ENCODE measurements around the gene DRGX. TPM values are rescaled to one million over a fixed set of nuclear protein-coding genes. Genes with fewer than 3 reads are reported as not detected.

The DRGX gene
- total RNA-seq, 1 experiment from 2014 or later = not detected

DNA sequence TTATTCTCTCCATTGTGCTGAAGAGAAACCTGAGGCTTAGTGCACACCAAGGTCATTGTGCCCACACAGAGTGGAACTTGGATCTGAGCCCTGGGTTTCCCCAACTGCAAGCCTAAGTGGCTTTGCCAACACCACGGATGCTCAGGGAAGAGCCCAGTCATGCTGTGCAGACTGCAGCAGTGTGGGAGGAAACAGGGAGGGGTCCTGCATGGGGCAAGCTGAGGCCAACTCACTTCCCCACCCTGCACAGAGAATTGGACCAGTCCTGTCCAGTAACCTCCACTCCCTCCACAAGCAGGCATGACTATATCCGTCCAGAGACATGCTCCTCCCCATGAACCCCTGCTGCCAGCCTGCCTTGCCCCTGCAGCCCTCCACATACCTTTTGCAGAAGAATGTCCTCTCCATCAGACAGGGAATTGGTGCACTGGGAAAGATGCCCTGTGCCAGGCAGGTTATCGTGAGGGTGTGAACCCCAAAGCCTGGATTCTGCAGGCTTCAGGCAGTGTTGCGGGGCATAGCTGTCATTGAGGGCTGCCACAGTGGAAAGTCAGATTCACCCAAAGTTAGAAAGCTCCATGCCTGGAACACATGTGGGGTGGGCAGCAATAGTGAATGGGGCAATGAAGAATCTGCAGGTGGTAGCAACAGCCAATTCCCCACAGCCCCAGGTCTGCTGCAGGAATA lies 44.9 kb downstream of the DRGX start:
- H4K20me1 ChIP-seq (ENCODE audit: insufficient read depth, low read depth, low read length) = no peaks in the 10 kb centered on the region
- no peak overlapping the region for H2AFZ ChIP-seq (ENCODE audit: low read length)
- H3K9ac ChIP-seq (ENCODE audit: low read length) = no peak overlapping the region
- no peak for DNase-seq
- no peaks in the 10 kb centered on the region for H3K9me3 ChIP-seq (ENCODE audit: low read length)
- no peaks in the 10 kb centered on the region for H3K36me3 ChIP-seq (ENCODE audit: insufficient read depth, low read length)
- H3K4me2 ChIP-seq (ENCODE audit: low read depth, low read length, poor library complexity, severe bottlenecking) = no peak overlapping the region
- H3K27me3 ChIP-seq (ENCODE audit: low read length) = no peaks in the 10 kb centered on the region
- no peak overlapping the region for H3K27ac ChIP-seq (ENCODE audit: low read length)
- no peaks in the 10 kb centered on the region for H3K4me1 ChIP-seq (ENCODE audit: low read length)
- no peaks in the 10 kb centered on the region for H3K79me2 ChIP-seq (ENCODE audit: low read length)
- no peaks in the 10 kb centered on the region for H3K9me2 ChIP-seq (replicated peaks; ENCODE audit: insufficient read depth, low read length)
- H3K4me3 ChIP-seq (ENCODE audit: low read length) = no peak overlapping the region

DNA sequence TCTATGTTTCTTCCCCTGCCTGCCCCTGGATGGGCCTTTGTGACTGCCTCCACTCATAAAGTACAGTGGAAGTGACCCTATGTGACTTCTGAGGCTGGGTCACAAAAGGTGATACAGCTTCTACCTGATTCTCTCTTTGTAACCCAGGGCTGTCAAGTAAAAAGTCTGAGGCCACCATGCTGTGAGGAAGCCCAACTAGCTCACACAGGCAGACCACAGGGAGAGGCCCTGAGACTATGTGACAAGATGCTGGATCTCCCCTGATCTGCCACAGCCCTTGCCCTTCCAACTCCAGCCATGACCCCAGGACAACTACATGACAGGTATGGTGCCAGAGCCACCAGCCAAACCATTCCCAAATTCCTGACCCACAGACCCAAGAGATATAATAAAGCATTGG lies 45.8 kb downstream of the DRGX start:
- H3K27ac ChIP-seq (ENCODE audit: low read length) = no peak overlapping the region
- H3K79me2 ChIP-seq (ENCODE audit: low read length) = no peaks in the 10 kb centered on the region
- H3K9ac ChIP-seq (ENCODE audit: low read length) = no peak overlapping the region
- no peak for DNase-seq
- no peak overlapping the region for H3K4me2 ChIP-seq (ENCODE audit: low read depth, low read length, poor library complexity, severe bottlenecking)
- H3K9me2 ChIP-seq (replicated peaks; ENCODE audit: insufficient read depth, low read length) = no peaks in the 10 kb centered on the region
- no peak overlapping the region for H3K4me3 ChIP-seq (ENCODE audit: low read length)
- no peak overlapping the region for H2AFZ ChIP-seq (ENCODE audit: low read length)
- no peaks in the 10 kb centered on the region for H3K27me3 ChIP-seq (ENCODE audit: low read length)
- no peaks in the 10 kb centered on the region for H3K9me3 ChIP-seq (ENCODE audit: low read length)
- no peaks in the 10 kb centered on the region for H3K36me3 ChIP-seq (ENCODE audit: insufficient read depth, low read length)
- no peaks in the 10 kb centered on the region for H4K20me1 ChIP-seq (ENCODE audit: insufficient read depth, low read depth, low read length)
- no peaks in the 10 kb centered on the region for H3K4me1 ChIP-seq (ENCODE audit: low read length)

DNA sequence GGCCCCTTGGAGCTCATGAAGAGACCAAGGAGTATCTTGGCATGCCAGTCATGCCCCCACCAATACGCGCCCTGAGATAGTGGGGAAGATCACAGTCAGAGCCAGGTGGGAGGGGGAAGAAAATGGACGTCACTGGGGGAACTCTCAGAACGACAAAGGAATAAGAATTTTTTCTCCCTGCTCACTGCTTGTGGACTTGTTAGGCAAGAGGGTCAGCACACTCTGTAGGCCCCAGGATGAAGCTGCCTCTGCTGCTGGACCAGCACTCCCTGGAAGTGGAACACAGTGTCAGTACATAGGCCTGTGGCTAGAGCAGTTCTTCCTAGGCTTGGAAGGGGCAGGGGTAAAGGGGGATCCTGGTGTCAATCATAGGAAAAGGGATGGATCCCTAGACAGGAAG lies 46.5 kb downstream of the DRGX start:
- H3K27me3 ChIP-seq (ENCODE audit: low read length) = no peaks in the 10 kb centered on the region
- H4K20me1 ChIP-seq (ENCODE audit: insufficient read depth, low read depth, low read length) = no peaks in the 10 kb centered on the region
- DNase-seq = no peak
- no peak overlapping the region for H3K9ac ChIP-seq (ENCODE audit: low read length)
- H2AFZ ChIP-seq (ENCODE audit: low read length) = no peak overlapping the region
- H3K4me1 ChIP-seq (ENCODE audit: low read length) = no peaks in the 10 kb centered on the region
- H3K4me3 ChIP-seq (ENCODE audit: low read length) = no peak overlapping the region
- no peak overlapping the region for H3K27ac ChIP-seq (ENCODE audit: low read length)
- H3K9me3 ChIP-seq (ENCODE audit: low read length) = no peaks in the 10 kb centered on the region
- no peak overlapping the region for H3K4me2 ChIP-seq (ENCODE audit: low read depth, low read length, poor library complexity, severe bottlenecking)
- no peaks in the 10 kb centered on the region for H3K36me3 ChIP-seq (ENCODE audit: insufficient read depth, low read length)
- H3K9me2 ChIP-seq (replicated peaks; ENCODE audit: insufficient read depth, low read length) = no peaks in the 10 kb centered on the region
- no peaks in the 10 kb centered on the region for H3K79me2 ChIP-seq (ENCODE audit: low read length)

DNA sequence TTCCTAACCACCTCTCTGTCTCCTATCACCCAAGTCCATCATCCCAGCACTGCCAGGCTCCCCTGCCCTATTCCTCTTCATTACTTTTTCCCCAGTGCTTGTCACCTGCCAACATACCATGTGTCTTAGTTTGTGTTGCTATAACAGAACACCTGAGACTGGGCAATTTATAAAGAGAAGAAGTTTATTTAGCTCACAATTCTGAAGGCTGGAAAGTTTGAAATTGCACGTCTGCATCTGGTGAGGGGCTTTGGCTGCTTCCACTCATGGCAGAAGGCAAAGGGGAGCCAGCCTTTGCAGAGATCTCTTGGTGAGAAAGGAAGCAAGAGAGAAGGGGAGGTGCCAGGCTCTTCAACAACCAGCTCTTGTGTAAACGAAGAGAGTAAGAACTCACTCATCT lies 47.3 kb downstream of the DRGX start:
- DNase-seq = no peak
- Histone ChIP-seq H3K36me3 (ENCODE audit: insufficient read depth, low read length) (no peaks in the 10 kb centered on the region), H4K20me1 (ENCODE audit: insufficient read depth, low read depth, low read length) (no peaks in the 10 kb centered on the region)

DNA sequence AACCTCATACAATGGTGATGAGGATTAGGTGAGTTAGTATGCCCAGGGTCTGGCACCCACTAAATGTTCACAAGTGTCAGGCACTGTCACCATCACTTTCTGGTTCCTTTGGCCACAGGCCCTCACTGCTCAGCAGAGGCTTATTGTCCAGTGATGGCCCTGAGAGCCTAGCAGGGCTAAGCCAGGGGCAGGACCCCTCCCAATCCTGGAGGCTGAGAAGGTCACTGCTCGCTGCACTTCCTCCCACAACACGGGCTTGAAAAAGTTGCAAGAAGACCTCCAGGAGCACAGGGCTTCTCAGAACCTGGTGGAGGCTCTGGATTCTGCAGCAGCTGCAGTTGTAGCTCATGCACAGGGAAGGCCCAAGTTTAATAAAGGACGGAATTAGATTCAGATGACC lies 48.1 kb downstream of the DRGX start:
- Histone ChIP-seq H3K9ac (ENCODE audit: low read length) (no peak overlapping the region), H4K20me1 (ENCODE audit: insufficient read depth, low read depth, low read length) (no peaks in the 10 kb centered on the region), H3K79me2 (ENCODE audit: low read length) (no peaks in the 10 kb centered on the region), H3K27ac (ENCODE audit: low read length) (no peak overlapping the region), H3K9me2 (replicated peaks; ENCODE audit: insufficient read depth, low read length) (no peaks in the 10 kb centered on the region), H3K4me2 (ENCODE audit: low read depth, low read length, poor library complexity, severe bottlenecking) (no peak overlapping the region), H2AFZ (ENCODE audit: low read length) (no peak overlapping the region), H3K4me3 (ENCODE audit: low read length) (no peak overlapping the region), H3K27me3 (ENCODE audit: low read length) (no peaks in the 10 kb centered on the region), H3K36me3 (ENCODE audit: insufficient read depth, low read length) (no peaks in the 10 kb centered on the region), H3K9me3 (ENCODE audit: low read length) (no peaks in the 10 kb centered on the region), H3K4me1 (ENCODE audit: low read length) (no peaks in the 10 kb centered on the region)
- no peak for DNase-seq

More for the DNA sequence above, 47.3 kb downstream of the DRGX start:
- no peak overlapping the region for H3K4me2 ChIP-seq (ENCODE audit: low read depth, low read length, poor library complexity, severe bottlenecking)
- H3K79me2 ChIP-seq (ENCODE audit: low read length) = no peaks in the 10 kb centered on the region
- no peaks in the 10 kb centered on the region for H3K9me2 ChIP-seq (replicated peaks; ENCODE audit: insufficient read depth, low read length)
- H3K4me3 ChIP-seq (ENCODE audit: low read length) = no peak overlapping the region
- H3K27ac ChIP-seq (ENCODE audit: low read length) = no peak overlapping the region
- no peaks in the 10 kb centered on the region for H3K9me3 ChIP-seq (ENCODE audit: low read length)
- no peaks in the 10 kb centered on the region for H3K27me3 ChIP-seq (ENCODE audit: low read length)
- H2AFZ ChIP-seq (ENCODE audit: low read length) = no peak overlapping the region
- no peak overlapping the region for H3K9ac ChIP-seq (ENCODE audit: low read length)
- no peaks in the 10 kb centered on the region for H3K4me1 ChIP-seq (ENCODE audit: low read length)

DNA sequence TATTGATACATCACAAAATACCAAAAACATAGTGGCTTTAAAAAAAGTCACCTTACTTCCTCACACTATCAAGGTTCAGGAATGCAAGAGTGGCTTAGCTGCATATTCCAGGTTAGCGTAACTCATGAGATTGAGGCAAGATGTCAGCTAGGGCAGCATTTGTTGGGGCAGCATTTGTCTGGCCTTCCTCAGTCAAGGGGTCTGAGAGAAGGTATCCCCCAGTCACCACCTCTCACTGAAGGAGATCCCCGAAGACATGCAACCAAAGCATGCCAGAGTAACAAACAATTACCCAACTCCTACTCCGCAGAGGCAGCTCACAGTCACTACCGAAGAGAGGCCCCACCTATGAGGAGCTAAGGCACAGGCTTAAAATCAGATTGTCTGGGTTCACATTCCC lies 48.5 kb downstream of the DRGX start:
- no peak for DNase-seq
- no peaks in the 10 kb centered on the region for H4K20me1 ChIP-seq (ENCODE audit: insufficient read depth, low read depth, low read length)
- no peaks in the 10 kb centered on the region for H3K27me3 ChIP-seq (ENCODE audit: low read length)
- H3K9me3 ChIP-seq (ENCODE audit: low read length) = no peaks in the 10 kb centered on the region
- no peaks in the 10 kb centered on the region for H3K9me2 ChIP-seq (replicated peaks; ENCODE audit: insufficient read depth, low read length)
- no peak overlapping the region for H3K9ac ChIP-seq (ENCODE audit: low read length)
- H3K27ac ChIP-seq (ENCODE audit: low read length) = no peak overlapping the region
- H3K4me2 ChIP-seq (ENCODE audit: low read depth, low read length, poor library complexity, severe bottlenecking) = no peak overlapping the region
- no peaks in the 10 kb centered on the region for H3K79me2 ChIP-seq (ENCODE audit: low read length)
- H2AFZ ChIP-seq (ENCODE audit: low read length) = no peak overlapping the region
- no peaks in the 10 kb centered on the region for H3K4me1 ChIP-seq (ENCODE audit: low read length)
- no peak overlapping the region for H3K4me3 ChIP-seq (ENCODE audit: low read length)
- no peaks in the 10 kb centered on the region for H3K36me3 ChIP-seq (ENCODE audit: insufficient read depth, low read length)

DNA sequence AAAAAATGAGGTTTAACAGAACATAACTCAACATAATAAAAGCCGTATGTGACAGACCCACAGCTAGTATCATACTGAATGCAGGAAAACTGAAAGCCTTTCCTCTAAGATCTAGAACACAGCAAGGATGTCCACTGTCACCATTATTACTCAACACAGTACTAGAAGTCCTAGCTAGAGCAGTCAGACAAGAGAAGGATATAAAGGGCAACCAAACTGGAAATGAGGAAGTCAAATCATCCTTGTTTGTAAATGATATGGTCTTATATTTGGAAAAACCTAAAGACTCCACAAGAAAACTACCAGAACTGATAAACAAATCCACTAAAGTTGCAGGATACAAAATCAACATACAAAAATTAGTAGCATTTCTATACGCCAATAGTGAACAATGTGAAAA lies 51.0 kb downstream of the DRGX start:
- H3K36me3 ChIP-seq (ENCODE audit: insufficient read depth, low read length) = no peaks in the 10 kb centered on the region
- no peaks in the 10 kb centered on the region for H3K4me1 ChIP-seq (ENCODE audit: low read length)
- no peaks in the 10 kb centered on the region for H4K20me1 ChIP-seq (ENCODE audit: insufficient read depth, low read depth, low read length)
- H3K4me2 ChIP-seq (ENCODE audit: low read depth, low read length, poor library complexity, severe bottlenecking) = no peak overlapping the region
- H3K9me2 ChIP-seq (replicated peaks; ENCODE audit: insufficient read depth, low read length) = no peaks in the 10 kb centered on the region
- no peaks in the 10 kb centered on the region for H3K9me3 ChIP-seq (ENCODE audit: low read length)
- H3K79me2 ChIP-seq (ENCODE audit: low read length) = no peaks in the 10 kb centered on the region
- no peak overlapping the region for H3K4me3 ChIP-seq (ENCODE audit: low read length)
- no peak overlapping the region for H3K27ac ChIP-seq (ENCODE audit: low read length)
- no peaks in the 10 kb centered on the region for H3K27me3 ChIP-seq (ENCODE audit: low read length)
- H3K9ac ChIP-seq (ENCODE audit: low read length) = no peak overlapping the region
- H2AFZ ChIP-seq (ENCODE audit: low read length) = no peak overlapping the region
- DNase-seq = no peak

DNA sequence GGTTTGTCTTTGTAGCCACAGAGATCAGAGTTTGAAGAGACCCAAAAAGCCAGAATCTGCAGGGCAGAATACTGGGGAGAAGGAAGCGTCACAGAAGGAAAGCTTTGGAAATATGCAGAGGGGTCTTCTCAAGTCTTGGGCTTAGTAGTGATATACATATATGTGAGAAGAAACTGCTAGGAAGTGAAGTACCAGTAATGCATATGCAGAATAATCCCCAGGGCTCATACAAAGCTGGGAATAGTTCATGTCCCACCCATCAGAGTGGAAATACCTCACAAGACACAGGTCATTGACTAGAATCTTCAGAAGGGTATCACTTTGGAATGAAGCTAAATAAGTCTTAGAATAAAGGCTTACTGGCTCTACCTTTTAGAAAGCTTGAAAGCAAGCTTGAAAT lies 57.3 kb downstream of the DRGX start:
- H3K9me3 ChIP-seq (ENCODE audit: low read length) = no peaks in the 10 kb centered on the region
- no peak overlapping the region for H3K27ac ChIP-seq (ENCODE audit: low read length)
- no peak overlapping the region for H2AFZ ChIP-seq (ENCODE audit: low read length)
- no peaks in the 10 kb centered on the region for H3K9me2 ChIP-seq (replicated peaks; ENCODE audit: insufficient read depth, low read length)
- H3K4me3 ChIP-seq (ENCODE audit: low read length) = no peak overlapping the region
- no peaks in the 10 kb centered on the region for H3K27me3 ChIP-seq (ENCODE audit: low read length)
- H3K36me3 ChIP-seq (ENCODE audit: insufficient read depth, low read length) = no peaks in the 10 kb centered on the region
- no peak for DNase-seq
- H3K4me2 ChIP-seq (ENCODE audit: low read depth, low read length, poor library complexity, severe bottlenecking) = no peak overlapping the region
- no peak overlapping the region for H3K9ac ChIP-seq (ENCODE audit: low read length)
- no peaks in the 10 kb centered on the region for H3K4me1 ChIP-seq (ENCODE audit: low read length)
- H4K20me1 ChIP-seq (ENCODE audit: insufficient read depth, low read depth, low read length) = no peaks in the 10 kb centered on the region
- no peaks in the 10 kb centered on the region for H3K79me2 ChIP-seq (ENCODE audit: low read length)

Data from Karpas-422 (cell line).